AG09309 (cell line): ENCODE results near the gene NOS1.

Source experiments
- DNase-seq: peaks from one replicate; pipeline ENCODE4 v3.0.0-alpha.2; 2010; ENCODE audit warnings: low read depth
- H3K4me3 ChIP-seq: 2 replicates; pipeline ENCODE4 v1.5.1; 2011; ENCODE audit warnings: mild to moderate bottlenecking, low read depth, low read length, moderate library complexity; ENCODE audit not compliant: control insufficient read depth
- CTCF ChIP-seq: IDR thresholded peaks from 2 replicates; pipeline ENCODE4 v1.5.1; 2011; ENCODE audit warnings: mild to moderate bottlenecking, low read depth, low read length, inconsistent platforms; ENCODE audit not compliant: insufficient read depth, control insufficient read depth; ENCODE audit errors: missing control alignments

NOS1 gene

GRCh38 chr12:117328556-117329100, 32.8 kb downstream of the NOS1 start:
- no peak for DNase-seq
- no peak for TF ChIP-seq CTCF
- H3K4me3 ChIP-seq, result no peak overlapping the region

- no peak for DNase-seq
- no peak for TF ChIP-seq CTCF
- no peak overlapping the region for H3K4me3 ChIP-seq
Measured at GRCh38 chr12:117322428-117322827, 39.0 kb downstream of the NOS1 start.

GRCh38 chr12:117321572-117321971, 39.9 kb downstream of the NOS1 start:
- no peak for DNase-seq
- H3K4me3 ChIP-seq, result no peak overlapping the region
- no peak for TF ChIP-seq CTCF

- TF ChIP-seq CTCF, result no peak
- no peak for DNase-seq
- no peak overlapping the region for H3K4me3 ChIP-seq
Measured at GRCh38 chr12:117318591-117318990, 42.8 kb downstream of the NOS1 start.

GRCh38 chr12:117316336-117316735, 45.1 kb downstream of the NOS1 start:
- DNase-seq, result no peak
- H3K4me3 ChIP-seq, result no peak overlapping the region
- no peak for TF ChIP-seq CTCF

- no peak overlapping the region for H3K4me3 ChIP-seq
Measured at GRCh38 chr12:117313926-117314325, 47.5 kb downstream of the NOS1 start.

More at GRCh38 chr12:117313926-117314325, 47.5 kb downstream of the NOS1 start:
- DNase-seq, result no peak
- TF ChIP-seq CTCF, result no peak
